IPS DF 19.7 (cell line): Measurements from ENCODE around the gene RGS19.

Experiments used
- DNase-seq: peaks from one replicate; pipeline ENCODE4 v3.0.0-alpha.2; 2013; ENCODE audit warnings: low read depth, low spot score

Gene RGS19

GRCh38 chr20:64035933-64036345, 43.4 kb downstream of the RGS19 start, which contains the start of gene C20orf204:
Gene C20orf204 (plus strand): TSS chr20:64036182. CDS start chr20:64036324, 142 bp downstream.
- no peak for DNase-seq

- DNase-seq = no peak
Measured at GRCh38 chr20:64035066-64035932, 44.0 kb downstream of the RGS19 start.

- no peak for DNase-seq
Measured at GRCh38 chr20:64033981-64034493, 45.3 kb downstream of the RGS19 start.

GRCh38 chr20:64032706-64033624, 46.4 kb downstream of the RGS19 start:
- DNase-seq = no peak

GRCh38 chr20:64031822-64032314, 47.5 kb downstream of the RGS19 start:
- no peak for DNase-seq

GRCh38 chr20:64030371-64031134, 48.8 kb downstream of the RGS19 start:
- DNase-seq = no peak

GRCh38 chr20:64029293-64030117, 49.8 kb downstream of the RGS19 start:
- DNase-seq = no peak

GRCh38 chr20:64027981-64028685, 51.2 kb downstream of the RGS19 start:
- no peak for DNase-seq

- DNase-seq = no peak
Measured at GRCh38 chr20:64025826-64026412, 53.4 kb downstream of the RGS19 start.

- no peak for DNase-seq
Measured at GRCh38 chr20:64025101-64025825, 54.1 kb downstream of the RGS19 start.

GRCh38 chr20:64024141-64024990, 55.0 kb downstream of the RGS19 start:
- no peak for DNase-seq

GRCh38 chr20:64023361-64024140, 55.8 kb downstream of the RGS19 start:
- DNase-seq = no peak
